GM23248 (cell line): ENCODE results near the gene DUXA. TPM values are rescaled to one million over a fixed set of nuclear protein-coding genes. Genes with fewer than 3 reads are reported as not detected.

Experiments used
- DNase-seq: peaks from one replicate; pipeline ENCODE4 v3.0.0-alpha.2; 2015
- H2AFZ ChIP-seq: fragments of 200-600 bp; sonication (generic); 2 replicates; pipeline ENCODE4 v1.6.1; 2016; ENCODE audit warnings: antibody characterized with exemption
- H3F3A ChIP-seq: fragments of 200-600 bp; sonication (generic); 2 replicates; pipeline ENCODE4 v1.6.1; 2016; ENCODE audit warnings: mild to moderate bottlenecking, antibody characterized with exemption, mixed run types; ENCODE audit not compliant: insufficient read depth
- H3K27ac ChIP-seq: fragments of 200-600 bp; sonication (generic); 2 replicates; pipeline ENCODE4 v1.5.1; 2016; ENCODE audit warnings: mild to moderate bottlenecking
- H3K27me3 ChIP-seq: fragments of 200-600 bp; sonication (generic); replicated peaks from 2 replicates; pipeline ENCODE4 v1.6.1; 2016; ENCODE audit warnings: mild to moderate bottlenecking; ENCODE audit not compliant: insufficient read depth
- H3K36me3 ChIP-seq: fragments of 200-600 bp; sonication (generic); 2 replicates; pipeline ENCODE4 v1.6.1; 2016; ENCODE audit warnings: low read depth, mild to moderate bottlenecking
- H3K4me1 ChIP-seq: fragments of 200-600 bp; sonication (generic); 2 replicates; pipeline ENCODE4 v1.6.1; 2016; ENCODE audit warnings: mild to moderate bottlenecking; ENCODE audit not compliant: insufficient read depth
- H3K4me2 ChIP-seq: fragments of 200-600 bp; sonication (generic); one replicate; pipeline ENCODE4 v1.6.1; 2016; ENCODE audit warnings: mild to moderate bottlenecking; ENCODE audit not compliant: unreplicated experiment
- H3K4me3 ChIP-seq: fragments of 200-600 bp; sonication (generic); 2 replicates; pipeline ENCODE4 v1.5.1; 2016; ENCODE audit warnings: mild to moderate bottlenecking
- H3K79me2 ChIP-seq: fragments of 200-600 bp; sonication (generic); 2 replicates; pipeline ENCODE4 v1.6.1; 2016; ENCODE audit warnings: mild to moderate bottlenecking; ENCODE audit not compliant: insufficient read depth
- H3K9ac ChIP-seq: fragments of 200-600 bp; sonication (generic); 2 replicates; pipeline ENCODE4 v1.6.1; 2016; ENCODE audit warnings: mild to moderate bottlenecking
- H3K9me2 ChIP-seq: fragments of 200-600 bp; sonication (generic); 2 replicates; pipeline ENCODE4 v1.6.1; 2016; ENCODE audit warnings: mixed run types, mild to moderate bottlenecking, moderate library complexity; ENCODE audit not compliant: insufficient read depth
- H3K9me3 ChIP-seq: fragments of 200-600 bp; sonication (generic); one replicate; pipeline ENCODE4 v1.6.1; 2017; ENCODE audit warnings: low read depth
- H4K20me1 ChIP-seq: fragments of 200-600 bp; sonication (generic); 2 replicates; pipeline ENCODE4 v1.6.0; 2016; ENCODE audit not compliant: insufficient read depth
- EZH2 ChIP-seq: fragments of 200-600 bp; sonication (generic); IDR thresholded peaks from 2 replicates; pipeline ENCODE4 v1.6.1; 2018; ENCODE audit warnings: antibody characterized with exemption, mild to moderate bottlenecking; ENCODE audit not compliant: insufficient read depth, poor library complexity, severe bottlenecking
- EZH2phosphoT487 ChIP-seq: fragments of 200-600 bp; sonication (generic); IDR thresholded peaks from 2 replicates; pipeline ENCODE4 v1.6.1; 2018; ENCODE audit warnings: antibody characterized with exemption, moderate library complexity, mild to moderate bottlenecking, low read depth; ENCODE audit not compliant: insufficient read depth
- WGBS, 2 experiments: methylation state at CpG; one replicate each; pipeline ENCODE4 v1.1.6; 2015 to 2017; ENCODE audit warnings: low lambda C conversion rate in 2 of 2, low coverage in 1 of 2; ENCODE audit errors: missing lambda C conversion rate in 2 of 2; 5-methylcytosine and 5-hydroxymethylcytosine counted together
- in situ Hi-C: fragments of 300-500 bp; cut with MboI; formaldehyde crosslinking; loops from 2 replicates; pipeline ENCODE4 v1.15.0; 2020
- polyA plus RNA-seq: library from polyadenylated mRNA; unstranded; fragments of >200 nt; fragmentation: Nextera tagmentation; extraction: Ambion mirVana; gene quantifications from 2 replicates; pipeline ENCODE4 v1.2.1, GENCODE V29; 2016
- small RNA-seq: library from RNA; depleted of rRNA; stranded (forward); fragments of <200 nt; gene quantifications from one replicate; pipeline ENCODE3, GENCODE V24; 2014; ENCODE audit warnings: low read depth, low replicate concordance
- total RNA-seq: library from RNA; depleted of rRNA; stranded (reverse); fragments of >200 nt; shearing (Covaris generic); gene quantifications from 2 replicates; pipeline ENCODE4 v1.2.3, GENCODE V29; 2014; rRNA removed

DUXA gene
- total and polyA plus RNA-seq, 2 experiments from 2014 or later: not detected

DNA sequence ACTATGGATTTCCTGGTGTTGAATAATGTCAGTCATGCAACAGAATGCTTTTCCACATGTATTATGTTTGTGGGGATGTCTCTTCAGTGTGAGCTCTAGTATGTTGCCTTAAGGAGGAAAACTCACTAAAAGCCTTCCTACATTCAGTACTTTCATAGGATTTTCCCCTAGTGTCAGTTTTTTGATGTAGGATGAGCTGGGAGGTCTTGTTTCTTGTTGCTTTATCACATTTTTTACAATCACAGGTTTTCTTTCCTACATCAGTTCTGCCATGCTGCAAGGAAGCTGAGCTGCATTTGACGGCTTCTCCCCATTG, 56.0 kb downstream of the DUXA start:
- WGBS, 2 experiments: 74 to 75% methylated on average over 1 of the region's 1 CpG
- H3K9me3 ChIP-seq: peaks cover 7% of the 10 kb centered on the region
- 0 out of 2 replicates have a peak, but pooled peaks cover 3% of the 10 kb centered on the region for H3K27me3 ChIP-seq

DNA sequence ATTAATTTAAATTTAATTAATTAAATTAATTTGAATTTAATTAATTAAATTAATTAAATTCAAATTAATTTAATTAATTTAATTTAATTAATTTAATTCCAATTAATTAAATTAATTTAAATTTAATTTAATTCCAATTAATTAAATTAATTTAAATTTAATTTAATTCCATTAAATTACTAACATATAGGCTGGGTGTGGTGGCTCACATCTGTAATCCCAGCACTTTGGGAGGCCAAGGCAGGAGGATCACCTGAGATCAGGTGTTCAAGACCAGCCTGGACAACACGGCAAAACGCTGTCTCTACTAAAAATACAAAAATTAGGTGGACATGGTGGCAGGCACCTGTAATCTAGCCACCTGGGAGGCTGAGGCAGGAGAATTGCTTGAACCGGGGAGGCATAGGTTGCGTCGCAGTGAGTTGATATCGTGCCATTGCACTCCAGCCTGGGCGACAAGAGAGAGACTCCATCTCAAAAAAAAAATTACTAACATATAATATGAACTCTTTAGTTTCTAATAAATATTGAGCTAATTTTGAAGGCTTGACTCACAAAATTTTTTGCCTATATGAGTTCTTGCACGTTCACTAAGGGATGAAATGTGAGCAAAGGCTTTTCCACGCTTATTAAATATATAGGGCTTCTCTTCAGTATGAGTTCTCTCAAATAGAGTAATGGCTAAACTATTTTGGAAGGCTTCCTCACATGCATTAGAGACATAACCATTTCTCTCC, 56.5 kb downstream of the DUXA start:
- H3K9me3 ChIP-seq: peaks cover 7% of the 10 kb centered on the region
- H3K4me3 ChIP-seq: no peak overlapping the region
- H3K9ac ChIP-seq: no peak overlapping the region
- H3K27me3 ChIP-seq: 0 out of 2 replicates have a peak, but pooled peaks cover 3% of the 10 kb centered on the region
- TF ChIP-seq EZH2 (no peak), EZH2phosphoT487 (no peak)
- in situ Hi-C loops: no loop called here
- H3K36me3 ChIP-seq: no peaks in the 10 kb centered on the region
- no peaks in the 10 kb centered on the region for H3F3A ChIP-seq
- no peak overlapping the region for H3K27ac ChIP-seq
- DNase-seq: peak; percentile 32
- H3K4me2 ChIP-seq: no peak overlapping the region
- no peaks in the 10 kb centered on the region for H3K79me2 ChIP-seq
- H3K4me1 ChIP-seq: no peaks in the 10 kb centered on the region
- WGBS, 2 experiments: 79% methylated on average over 9 of the region's 9 CpGs
- H4K20me1 ChIP-seq: no peaks in the 10 kb centered on the region
- H2AFZ ChIP-seq: no peak overlapping the region
- H3K9me2 ChIP-seq: no peaks in the 10 kb centered on the region

More for the DNA sequence above, 56.0 kb downstream of the DUXA start:
- no peak overlapping the region for H3K4me3 ChIP-seq
- H3K9ac ChIP-seq: no peak overlapping the region
- no peak overlapping the region for H2AFZ ChIP-seq
- no peaks in the 10 kb centered on the region for H4K20me1 ChIP-seq
- no peaks in the 10 kb centered on the region for H3K9me2 ChIP-seq
- TF ChIP-seq EZH2phosphoT487 (no peak), EZH2 (no peak)
- H3K36me3 ChIP-seq: no peaks in the 10 kb centered on the region
- no peak overlapping the region for H3K27ac ChIP-seq
- H3K79me2 ChIP-seq: no peaks in the 10 kb centered on the region
- no peak for DNase-seq
- in situ Hi-C loops: no loop called here
- H3K4me1 ChIP-seq: no peaks in the 10 kb centered on the region
- H3K4me2 ChIP-seq: no peak overlapping the region
- H3F3A ChIP-seq: no peaks in the 10 kb centered on the region

DNA sequence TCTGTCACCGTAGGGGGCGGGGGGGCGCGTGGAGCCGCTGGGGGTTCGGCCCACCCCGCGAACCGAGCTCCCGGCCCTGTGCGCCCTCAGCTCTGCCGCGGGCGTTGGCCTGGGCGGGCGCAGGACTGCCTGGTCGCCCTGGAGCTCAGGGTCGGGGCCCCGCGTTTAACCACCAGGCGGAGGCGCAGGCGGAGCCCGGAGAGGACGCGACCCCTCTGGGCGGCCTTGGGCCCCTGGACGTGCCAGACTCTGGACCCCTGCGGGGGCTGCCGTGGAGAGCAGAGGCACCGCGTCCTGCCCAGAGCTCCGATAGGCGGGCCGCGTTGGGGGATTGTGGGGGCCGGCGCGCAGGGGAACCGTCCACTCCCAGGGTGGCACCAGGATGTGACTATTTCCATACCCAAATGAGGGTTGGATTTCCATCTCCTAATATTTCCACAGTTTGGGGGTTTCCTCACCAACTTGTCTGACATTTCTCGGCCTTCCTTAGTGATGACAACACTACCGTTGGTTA, 60.5 kb downstream of the DUXA start:
- no peaks in the 10 kb centered on the region for H3F3A ChIP-seq
- no peak overlapping the region for H3K27ac ChIP-seq
- no peak overlapping the region for H2AFZ ChIP-seq
- in situ Hi-C loops: no loop called here
- WGBS, 2 experiments: 8 to 12% methylated on average over 12 to 41 of the region's 42 CpGs
- H3K4me1 ChIP-seq: no peaks in the 10 kb centered on the region
- H3K9me3 ChIP-seq: peaks cover 7% of the 10 kb centered on the region
- no peak overlapping the region for H3K4me3 ChIP-seq
- 0 out of 2 replicates have a peak, but pooled peaks cover 3% of the 10 kb centered on the region for H3K27me3 ChIP-seq
- H3K36me3 ChIP-seq: no peaks in the 10 kb centered on the region
- no peaks in the 10 kb centered on the region for H3K9me2 ChIP-seq
- H3K9ac ChIP-seq: no peak overlapping the region
- no peaks in the 10 kb centered on the region for H3K79me2 ChIP-seq
- H3K4me2 ChIP-seq: no peak overlapping the region
- H4K20me1 ChIP-seq: no peaks in the 10 kb centered on the region
- no peak for DNase-seq
- no peak for TF ChIP-seq EZH2
- no peak for TF ChIP-seq EZH2phosphoT487

DNA sequence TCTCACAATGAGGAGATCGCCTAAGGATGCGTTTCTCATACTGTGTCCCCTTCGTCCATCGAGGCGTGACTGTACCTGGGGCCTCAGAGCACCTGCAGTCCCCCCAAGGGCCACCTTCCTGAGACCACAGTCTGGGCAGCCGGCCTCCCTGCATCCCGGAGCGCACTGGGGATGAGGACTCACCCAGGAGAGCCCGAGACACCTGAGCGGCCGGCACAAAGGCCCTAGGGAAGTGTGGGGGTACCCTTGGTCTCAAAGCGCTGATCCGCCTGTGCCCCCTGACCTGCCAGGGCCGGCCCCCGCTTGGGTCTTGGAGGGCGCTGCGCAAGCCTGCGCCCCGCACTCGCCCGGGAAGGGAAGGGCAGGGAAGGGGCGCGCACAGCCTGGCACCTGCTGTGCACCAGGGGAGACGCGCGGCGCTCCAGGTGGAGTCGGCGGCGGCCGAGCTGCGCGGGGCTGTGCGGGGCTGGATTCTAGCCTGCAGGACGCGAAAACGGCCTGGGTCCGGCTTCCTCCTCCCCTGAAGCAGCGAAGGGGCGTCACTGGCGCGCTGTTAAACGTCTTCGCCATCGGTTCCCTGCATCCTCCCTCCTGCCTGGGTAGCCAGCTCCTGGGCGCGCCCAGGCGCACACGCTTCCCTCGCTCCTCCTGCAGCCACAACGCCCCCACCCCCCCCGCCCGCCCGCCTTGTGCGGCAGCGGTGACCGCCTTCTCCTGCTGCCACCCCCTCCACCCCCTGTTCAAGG, 61.1 kb downstream of the DUXA start:
- Histone ChIP-seq H3K9me2 (no peaks in the 10 kb centered on the region), H3K36me3 (no peaks in the 10 kb centered on the region), H3K27ac (no peak overlapping the region), H3K4me1 (no peaks in the 10 kb centered on the region), H3K9me3 (peaks cover 1% of the 10 kb centered on the region), H3K9ac (no peak overlapping the region), H3K4me3 (no peak overlapping the region), H2AFZ (no peak overlapping the region), H3K79me2 (no peaks in the 10 kb centered on the region), H3F3A (no peaks in the 10 kb centered on the region), H3K4me2 (no peak overlapping the region), H3K27me3 (0 out of 2 replicates have a peak, but pooled peaks cover 3% of the 10 kb centered on the region), H4K20me1 (no peaks in the 10 kb centered on the region)
- TF ChIP-seq EZH2 (no peak), EZH2phosphoT487 (no peak)
- DNase-seq: no peak
- in situ Hi-C loops: no loop called here
- WGBS, 2 experiments: 16% methylated on average over 27 to 42 of the region's 57 CpGs

Small RNA genes within 50 kb of the gene (small RNA-seq; reads per million reads assigned to genes)
- gene AC025588.3: not detected

Other genes with a start within 250 kb of the DUXA start
- not detected in 2 replicates for gene USP29, start 47.5 kb downstream of the DUXA start, total RNA-seq
- not detected in 2 replicates for gene USP29, start 47.5 kb downstream of the DUXA start, polyA plus RNA-seq
- not detected in 2 replicates for gene ZIM3, start 22.3 kb downstream of the DUXA start, total RNA-seq
- not detected in 2 replicates for gene ZIM3, start 22.3 kb downstream of the DUXA start, polyA plus RNA-seq
- gene ZNF264, start 24.0 kb upstream of the DUXA start, total RNA-seq: 15.8 and 23.5 TPM in 2 replicates
- 3.4 and 3.8 TPM in 2 replicates for gene ZNF264, start 24.0 kb upstream of the DUXA start, polyA plus RNA-seq
- 0.25 and 1.3 TPM in 2 replicates for gene AURKC, start 63.5 kb upstream of the DUXA start, total RNA-seq
- 0.23 and 0.43 TPM in 2 replicates for gene AURKC, start 63.5 kb upstream of the DUXA start, polyA plus RNA-seq
- gene ZNF805, start 73.1 kb upstream of the DUXA start, total RNA-seq: 15.8 and 15.9 TPM in 2 replicates
- gene ZNF805, start 73.1 kb upstream of the DUXA start, polyA plus RNA-seq: 2.1 and 3.2 TPM in 2 replicates
- 49.3 and 59.9 TPM in 2 replicates for gene ZNF460, start 113.0 kb upstream of the DUXA start, total RNA-seq
- gene ZNF460, start 113.0 kb upstream of the DUXA start, polyA plus RNA-seq: 7.6 and 8.5 TPM in 2 replicates
- gene ZNF543, start 153.0 kb upstream of the DUXA start, total RNA-seq: 5.9 and 8.0 TPM in 2 replicates
- 1.7 and 2.3 TPM in 2 replicates for gene ZNF543, start 153.0 kb upstream of the DUXA start, polyA plus RNA-seq
- gene ZNF304, start 183.8 kb upstream of the DUXA start, total RNA-seq: 7.8 and 8.7 TPM in 2 replicates
- 4.2 and 4.8 TPM in 2 replicates for gene ZNF304, start 183.8 kb upstream of the DUXA start, polyA plus RNA-seq
- 9.2 and 21.6 TPM in 2 replicates for gene TRAPPC2B, start 196.1 kb upstream of the DUXA start, total RNA-seq
- 30.3 and 33.0 TPM in 2 replicates for gene TRAPPC2B, start 196.1 kb upstream of the DUXA start, polyA plus RNA-seq
- 1.4 and 2.1 TPM in 2 replicates for gene ZNF547, start 196.1 kb upstream of the DUXA start, total RNA-seq
- 1.2 and 2.0 TPM in 2 replicates for gene ZNF547, start 196.1 kb upstream of the DUXA start, polyA plus RNA-seq
- 11.1 and 20.3 TPM in 2 replicates for gene ZNF548, start 222.4 kb upstream of the DUXA start, total RNA-seq
- gene ZNF548, start 222.4 kb upstream of the DUXA start, polyA plus RNA-seq: 6.8 and 6.9 TPM in 2 replicates
- 4.8 and 19.9 TPM in 2 replicates for gene ZNF17, start 243.7 kb upstream of the DUXA start, total RNA-seq
- 3.5 and 4.1 TPM in 2 replicates for gene ZNF17, start 243.7 kb upstream of the DUXA start, polyA plus RNA-seq